Measurements from ENCODE around the gene ATP1A4. TPM values are rescaled to one million over a fixed set of nuclear protein-coding genes. Genes with fewer than 3 reads are reported as not detected.

The ATP1A4 gene
- total and polyA plus RNA-seq, 9 of the 15 experiments (the other 6 are each of a cell fraction or from before 2014, with no cell fraction given), result 0.07 TPM; not detected in 8

DNA sequence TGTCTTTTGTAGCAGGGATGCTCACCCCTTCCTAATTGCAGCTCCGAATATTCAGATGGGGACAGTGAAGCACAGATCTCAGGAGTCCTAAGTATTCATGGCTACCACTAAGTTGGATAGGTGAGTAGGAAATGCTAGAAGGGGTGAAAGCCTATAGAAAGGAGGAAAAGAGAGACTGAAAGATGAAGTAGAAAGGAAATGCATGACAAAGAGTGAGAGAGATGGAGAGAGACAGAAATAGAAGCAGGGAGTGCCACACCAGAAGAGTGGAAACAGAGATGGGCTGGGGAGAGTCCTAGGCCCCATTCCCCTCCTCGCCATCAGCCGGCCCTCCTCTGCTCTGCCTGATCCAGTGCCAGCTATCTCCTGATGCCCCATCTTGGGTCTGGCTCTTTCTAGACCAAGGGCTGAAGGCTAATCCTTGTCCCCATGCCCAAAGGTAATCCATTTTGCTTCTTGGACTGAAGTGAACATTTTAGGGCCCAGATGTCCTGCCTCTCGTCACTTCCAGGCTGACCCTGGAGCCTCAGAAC is 55.8 kb downstream of the ATP1A4 start (continued):
- TF ChIP-seq ZNF140 (CRISPR knock-in tag; IDR thresholded peaks at IDR 0.05) (no peak), ZFP36 (IDR thresholded peaks at IDR 0.05; ENCODE audit: low read depth, low read length, partially characterized antibody) (no peak), MBD2 (IDR thresholded peaks at IDR 0.05; ENCODE audit: borderline replicate concordance, low read depth) (no peak), ZNF280B (CRISPR knock-in tag; IDR thresholded peaks at IDR 0.05) (no peak)
- TF ChIP-seq, protein P1, sequence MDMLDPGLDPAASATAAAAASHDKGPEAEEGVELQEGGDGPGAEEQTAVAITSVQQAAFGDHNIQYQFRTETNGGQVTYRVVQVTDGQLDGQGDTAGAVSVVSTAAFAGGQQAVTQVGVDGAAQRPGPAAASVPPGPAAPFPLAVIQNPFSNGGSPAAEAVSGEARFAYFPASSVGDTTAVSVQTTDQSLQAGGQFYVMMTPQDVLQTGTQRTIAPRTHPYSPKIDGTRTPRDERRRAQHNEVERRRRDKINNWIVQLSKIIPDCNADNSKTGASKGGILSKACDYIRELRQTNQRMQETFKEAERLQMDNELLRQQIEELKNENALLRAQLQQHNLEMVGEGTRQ (CRISPR knock-in tag; IDR thresholded peaks at IDR 0.05), result no peak

DNA sequence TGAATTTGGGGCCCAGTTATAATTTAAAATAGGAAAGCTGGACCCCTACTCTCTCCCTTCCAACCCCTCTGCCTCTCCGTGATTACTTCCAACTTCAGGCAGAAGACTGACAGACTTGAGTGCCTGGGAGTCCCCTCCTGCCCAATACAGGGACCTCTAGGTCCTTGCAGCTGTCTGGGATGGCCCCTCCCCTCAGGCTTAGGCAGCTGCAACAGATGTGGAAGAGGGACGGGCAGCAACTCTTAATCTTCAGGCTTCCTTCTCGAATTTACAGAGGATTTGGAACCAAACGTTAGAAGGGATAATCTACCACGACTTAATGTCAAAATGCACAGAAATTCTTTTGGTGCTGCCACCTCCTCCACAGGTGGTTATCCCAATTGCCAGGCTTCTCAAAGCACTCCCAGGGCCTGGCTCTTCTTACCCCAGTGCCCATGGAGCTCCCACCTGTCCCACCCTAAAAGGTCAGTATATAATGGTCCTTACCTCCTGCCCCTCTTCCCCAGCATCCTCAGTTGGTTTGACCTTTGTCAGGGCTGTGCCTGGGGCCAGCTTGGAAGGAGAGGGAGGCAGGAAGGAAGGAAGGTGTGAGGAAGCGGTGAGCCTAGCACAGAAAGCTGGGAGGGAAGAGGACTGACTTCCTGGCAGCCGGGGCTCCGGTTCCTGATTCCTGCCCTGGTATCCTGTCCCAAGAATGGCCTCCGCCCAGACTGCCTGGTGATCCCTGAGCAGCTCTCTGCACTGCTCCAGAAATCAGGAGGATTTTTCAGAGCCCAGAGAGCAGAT is 56.6 kb downstream of the ATP1A4 start:
- no peak overlapping the region for H3K4me2 ChIP-seq (ENCODE audit: insufficient read depth, low read length)
- peaks cover 58% of the 10 kb centered on the region; the same call in 2 of the 3 replicates for H3K36me3 ChIP-seq (ENCODE audit: control insufficient read depth, insufficient read depth, low read length)
- in situ Hi-C loops (cut with MboI) (no loop called here), intact Hi-C loops (cut with micrococcal nuclease) (no loop called here)
- 62% methylated on average over 7 of the region's 9 CpGs for WGBS (ENCODE audit: insufficient coverage, low coverage, missing lambda C conversion rate)
- no peaks in the 10 kb centered on the region for H3K9me1 ChIP-seq (ENCODE audit: control insufficient read depth, insufficient read depth, low read length)
- DNase-seq (ENCODE audit: extremely low read depth in 1 of 4, low spot score in 3 of 4) (no peak), ATAC-seq (no peak), FAIRE-seq (no peak)
- POLR2A ChIA-PET, result interaction anchor here (0.8 to 3.4 kb wide), 9 partner anchors 9 to 204 kb away, joined by 3 to 41 read pairs (median 4); no protein-coding TSS in a partner anchor
- no TSS peak for BruUV-seq (replicated peaks)
- H2AFZ ChIP-seq (ENCODE audit: low read depth, low read length), result no peak overlapping the region
- H4K20me1 ChIP-seq (replicated peaks; ENCODE audit: control insufficient read depth, insufficient read depth, low read length), result peaks cover 3% of the 10 kb centered on the region; the same call in 1 of the 2 replicates
- H3K79me2 ChIP-seq (ENCODE audit: control insufficient read depth, insufficient read depth, low read length), result peaks cover 16% of the 10 kb centered on the region
- TF ChIP-seq ZNF76 (CRISPR knock-in tag; IDR thresholded peaks at IDR 0.05; ENCODE audit: borderline replicate concordance) (no peak), CEBPG (CRISPR knock-in tag; IDR thresholded peaks at IDR 0.05) (no peak), CEBPG (tag; conservative IDR thresholded peaks at IDR 0.05 in 1 of 2, IDR thresholded peaks at IDR 0.05 in 1 of 2) (no peak), PKNOX1 (IDR thresholded peaks at IDR 0.05) (no peak), ZNF77 (CRISPR knock-in tag; IDR thresholded peaks at IDR 0.05) (no peak), E2F3 (CRISPR knock-in tag; IDR thresholded peaks at IDR 0.05) (no peak), ZNF644 (tag; IDR thresholded peaks at IDR 0.05; ENCODE audit: low read depth) (no peak)
- peaks cover 25 to 30% of the 10 kb centered on the region in 2 experiments for H3K4me1 ChIP-seq (replicated peaks in 1 of 2; ENCODE audit: control insufficient read depth in 2 of 2, insufficient read depth in 2 of 2, low read length in 2 of 2)
- no peaks in the 10 kb centered on the region for H3K9me3 ChIP-seq (replicated peaks; ENCODE audit: control insufficient read depth, insufficient read depth, low read depth, low read length)
- no peak overlapping the region for H3K4me3 ChIP-seq
- H3K9ac ChIP-seq (ENCODE audit: insufficient read depth in 1 of 2, low read depth in 2 of 2, low read length in 2 of 2), result peak overlapping the region in 1 of 2 experiments; percentile 6; a peak in 1 of 4 replicates
- CTCF ChIA-PET (ENCODE audit: low intra/inter-chr PET ratio), result no interaction called here
- H3K27ac ChIP-seq (ENCODE audit: extremely low read depth, low read depth, low read length), result no peak overlapping the region; the same call in 2 of the 3 replicates
- no peaks in the 10 kb centered on the region for H3K27me3 ChIP-seq (ENCODE audit: control insufficient read depth in 2 of 2, insufficient read depth in 2 of 2, low read length in 2 of 2)

Data from K562 (cell line).